H1 (cell line): Measurements from ENCODE around the gene LRP1. TPM values are rescaled to one million over a fixed set of nuclear protein-coding genes. Genes with fewer than 3 reads are reported as not detected.

Experiments
- CTCF ChIA-PET: fragments of 300-600 bp; sonication (Branson Sonifier 250); formaldehyde crosslinking; loops from one replicate; lab custom pipeline; 2021; ENCODE audit not compliant: partially characterized antibody; lab: Charles Lee
- POLR2A ChIA-PET: fragments of 300-600 bp; sonication (Branson Sonifier 250); formaldehyde crosslinking; loops from one replicate; lab custom pipeline; 2021; ENCODE audit warnings: inconsistent platforms; ENCODE audit not compliant: partially characterized antibody; lab: Charles Lee
- DNase-seq, 2 experiments: peaks; one replicate each; pipeline versions ENCODE4 v3.0.0 to v3.0.0-alpha.2; 2010 to 2022; ENCODE audit warnings: low spot score in 2 of 2, low read depth in 1 of 2, mixed read lengths in 1 of 2
- FAIRE-seq: peaks from 2 replicates; lab custom pipeline; 2011; peaks lifted over from hg19 to GRCh38; lab: Jason Lieb, UNC
- H2AFZ ChIP-seq: 2 replicates; pipeline ENCODE4 v1.8.1; 2012; ENCODE audit warnings: low read length, inconsistent platforms
- H2AK5ac ChIP-seq: 2 replicates; pipeline ENCODE4 v1.6.1; 2013; ENCODE audit warnings: low read depth, low read length
- H2BK120ac ChIP-seq: replicated peaks from 2 replicates; pipeline ENCODE3; 2013; ENCODE audit warnings: low read depth, low read length, inconsistent platforms
- H2BK12ac ChIP-seq: 2 replicates; pipeline ENCODE4 v1.6.1; 2013; ENCODE audit warnings: low read depth, low read length
- H2BK15ac ChIP-seq: 2 replicates; pipeline ENCODE4 v1.6.1; 2013; ENCODE audit warnings: low read length
- H2BK20ac ChIP-seq: 2 replicates; pipeline ENCODE4 v1.6.1; 2013; ENCODE audit warnings: low read length
- H2BK5ac ChIP-seq: 2 replicates; pipeline ENCODE4 v1.6.1; 2013; ENCODE audit warnings: low read depth, low read length
- H3K14ac ChIP-seq: 2 replicates; pipeline ENCODE4 v1.6.1; 2013; ENCODE audit warnings: inconsistent platforms; ENCODE audit not compliant: insufficient read length
- H3K18ac ChIP-seq: 2 replicates; pipeline ENCODE4 v1.6.1; 2013; ENCODE audit warnings: low read length; ENCODE audit errors: extremely low read depth
- H3K23ac ChIP-seq: 2 replicates; pipeline ENCODE4 v1.6.1; 2013; ENCODE audit warnings: inconsistent platforms; ENCODE audit not compliant: insufficient read length
- H3K23me2 ChIP-seq: 2 replicates; pipeline ENCODE4 v1.6.1; 2013; ENCODE audit warnings: low read depth, low read length
- H3K27ac ChIP-seq: 2 replicates; pipeline ENCODE4 v1.6.1; 2011; ENCODE audit warnings: low read depth, low read length, inconsistent platforms
- H3K27me3 ChIP-seq, 4 experiments: replicated peaks in 1 of 4; 1 replicate in 1 of 4; 2 replicates in 3 of 4; pipeline versions ENCODE4 v1.6.1 to v1.8.1; 2011 to 2013; ENCODE audit warnings: low read length in 3 of 4, mild to moderate bottlenecking in 3 of 4, inconsistent platforms in 2 of 4, mixed read lengths in 2 of 4, moderate library complexity in 1 of 4; ENCODE audit not compliant: control insufficient read depth in 3 of 4, insufficient read depth in 3 of 4; ENCODE audit errors: extremely low read depth in 1 of 4
- H3K36me3 ChIP-seq, 4 experiments: 2 replicates each; pipeline versions ENCODE4 v1.6.1 to v1.8.1; 2011 to 2013; ENCODE audit warnings: mild to moderate bottlenecking in 4 of 4, low read length in 3 of 4, moderate library complexity in 2 of 4, control low read depth in 1 of 4, inconsistent platforms in 1 of 4; ENCODE audit not compliant: insufficient read depth in 4 of 4, control insufficient read depth in 2 of 4
- H3K4ac ChIP-seq: replicated peaks from 2 replicates; pipeline ENCODE3; 2013; ENCODE audit warnings: low read length, low read depth, mixed read lengths, inconsistent platforms; ENCODE audit not compliant: insufficient read length
- H3K4me1 ChIP-seq, 4 experiments: replicated peaks in 1 of 4; 1 replicate in 1 of 4; 2 replicates in 3 of 4; pipeline versions ENCODE4 v1.6.1 to v1.8.1; 2011 to 2013; ENCODE audit warnings: low read length in 3 of 4, inconsistent platforms in 2 of 4, mixed read lengths in 1 of 4; ENCODE audit not compliant: insufficient read depth in 4 of 4, control insufficient read depth in 3 of 4
- H3K4me2 ChIP-seq, 2 experiments: 2 replicates each; pipeline versions ENCODE4 v1.6.1 to v1.8.1; 2011 to 2013; ENCODE audit warnings: low read depth in 2 of 2, low read length in 2 of 2, control low read depth in 1 of 2, inconsistent platforms in 1 of 2, mild to moderate bottlenecking in 1 of 2; ENCODE audit not compliant: insufficient read depth in 1 of 2
- H3K4me3 ChIP-seq, 4 experiments: fragments of 200-600, 300-600 bp in 1 of 4; sonication (generic), shearing (Covaris generic), sonication (Bioruptor Twin) in 1 of 4; 2 replicates each; pipeline versions ENCODE4 v1.5.1 to v1.8.1; 2011 to 2016; ENCODE audit warnings: low read length in 4 of 4, low read depth in 3 of 4, control low read depth in 2 of 4, inconsistent platforms in 2 of 4, mild to moderate bottlenecking in 2 of 4, mixed read lengths in 1 of 4, moderate library complexity in 1 of 4; ENCODE audit not compliant: insufficient read depth in 2 of 4; ENCODE audit errors: extremely low read depth in 1 of 4
- H3K56ac ChIP-seq: replicated peaks from 2 replicates; pipeline ENCODE3; 2013; ENCODE audit warnings: low read depth, mild to moderate bottlenecking, mixed read lengths, low read length, inconsistent platforms; ENCODE audit not compliant: insufficient read length
- H3K79me1 ChIP-seq: 2 replicates; pipeline ENCODE4 v1.6.1; 2013; ENCODE audit warnings: low read depth, low read length, control low read depth
- H3K79me2 ChIP-seq, 2 experiments: 2 replicates each; pipeline versions ENCODE4 v1.6.1 to v1.8.1; 2012 to 2013; ENCODE audit warnings: low read length in 2 of 2, mild to moderate bottlenecking in 2 of 2, inconsistent platforms in 1 of 2; ENCODE audit not compliant: insufficient read depth in 2 of 2, control insufficient read depth in 1 of 2
- H3K9ac ChIP-seq, 4 experiments: replicated peaks in 1 of 4; 1 replicate in 1 of 4; 2 replicates in 3 of 4; pipeline versions ENCODE4 v1.6.1 to v1.8.1; 2011 to 2013; ENCODE audit warnings: low read depth in 3 of 4, low read length in 3 of 4, control low read depth in 2 of 4, mild to moderate bottlenecking in 2 of 4, moderate library complexity in 2 of 4, inconsistent platforms in 1 of 4; ENCODE audit errors: extremely low read depth in 1 of 4
- H3K9me3 ChIP-seq, 2 experiments: 2 replicates each; pipeline versions ENCODE4 v1.6.1 to v1.8.1; 2012 to 2013; ENCODE audit warnings: mild to moderate bottlenecking in 2 of 2, moderate library complexity in 2 of 2, control low read depth in 1 of 2, inconsistent platforms in 1 of 2, low read depth in 1 of 2, low read length in 1 of 2, mixed read lengths in 1 of 2; ENCODE audit not compliant: insufficient read depth in 2 of 2
- H4K20me1 ChIP-seq, 2 experiments: replicated peaks in 1 of 2; 2 replicates each; pipeline versions ENCODE3 to v1.8.1; 2011 to 2013; ENCODE audit warnings: inconsistent platforms in 2 of 2, low read length in 2 of 2, mild to moderate bottlenecking in 1 of 2; ENCODE audit not compliant: insufficient read depth in 2 of 2, control insufficient read depth in 1 of 2
- H4K5ac ChIP-seq: 2 replicates; pipeline ENCODE4 v1.6.1; 2013; ENCODE audit warnings: low read length, low read depth, mixed read lengths, inconsistent platforms; ENCODE audit not compliant: insufficient read length
- H4K8ac ChIP-seq: 2 replicates; pipeline ENCODE4 v1.8.0; 2013; ENCODE audit warnings: mild to moderate bottlenecking, moderate library complexity, low read length, inconsistent platforms; ENCODE audit not compliant: insufficient read depth; ENCODE audit errors: extremely low read depth
- H4K91ac ChIP-seq: replicated peaks from 2 replicates; pipeline ENCODE3; 2013; ENCODE audit warnings: low read length, mixed read lengths, inconsistent platforms; ENCODE audit not compliant: insufficient read length
- EGR1 ChIP-seq: IDR thresholded peaks from 2 replicates; pipeline ENCODE4 v1.6.1; 2011; ENCODE audit warnings: low read depth, low read length, borderline replicate concordance
- EZH2 ChIP-seq: fragments of 200-600 bp; sonication (generic); IDR thresholded peaks from 2 replicates; pipeline ENCODE4 v1.7.1; 2012; ENCODE audit warnings: low read depth, mild to moderate bottlenecking, moderate library complexity, low read length, inconsistent platforms; ENCODE audit not compliant: severe bottlenecking
- GABPA ChIP-seq: IDR thresholded peaks from 2 replicates; pipeline ENCODE4 v1.6.1; 2011; ENCODE audit warnings: mild to moderate bottlenecking, low read length, moderate library complexity, borderline replicate concordance; ENCODE audit not compliant: insufficient read depth
- KDM4A ChIP-seq: IDR thresholded peaks from one replicate; pipeline ENCODE4 v1.7.1; 2012; ENCODE audit warnings: low read depth, mild to moderate bottlenecking, moderate library complexity, low read length, inconsistent platforms; ENCODE audit not compliant: severe bottlenecking
- MAFK ChIP-seq: IDR thresholded peaks from 2 replicates; pipeline ENCODE4 v1.6.1; 2012; ENCODE audit warnings: low read depth, mild to moderate bottlenecking, improper control_type of control experiment, low read length
- PHF8 ChIP-seq: fragments of 200-600 bp; sonication (generic); conservative IDR thresholded peaks from 2 replicates; pipeline ENCODE4 v1.7.1; 2012; ENCODE audit warnings: low read depth, mild to moderate bottlenecking, inconsistent platforms, low read length, moderate library complexity
- POLR2AphosphoS5 ChIP-seq: IDR thresholded peaks from 2 replicates; pipeline ENCODE4 v1.6.1; 2011; ENCODE audit warnings: low read depth, low read length
- RFX5 ChIP-seq: IDR thresholded peaks from 2 replicates; pipeline ENCODE4 v1.6.1; 2011; ENCODE audit warnings: low read depth, low read length, improper control_type of control experiment, borderline replicate concordance
- WGBS, 2 experiments: shearing (Covaris generic) in 1 of 2; methylation state at CpG; one replicate each; pipeline versions ENCODE4 v1.1.6 to v1.1.7; 2013 to 2015; ENCODE audit warnings: low lambda C conversion rate in 2 of 2, mixed read lengths in 2 of 2, inconsistent platforms in 1 of 2, low coverage in 1 of 2, missing lambda C conversion rate in 1 of 2; ENCODE audit not compliant: insufficient replicate concordance in 2 of 2, insufficient coverage in 1 of 2, insufficient read length in 1 of 2; ENCODE audit errors: extremely low coverage in 1 of 2, missing lambda C conversion rate in 1 of 2; 5-methylcytosine and 5-hydroxymethylcytosine counted together
- polyA plus RNA-seq, 7 experiments: library from polyadenylated mRNA; depleted of rRNA in 3 of 7; stranded (reverse) in 5 of 7; unstranded in 2 of 7; fragments of >200 nt in 5 of 7; fragments of 200-250 nt in 2 of 7; gene quantifications; 1 replicate in 5 of 7; 2 replicates in 1 of 7; 4 replicates in 1 of 7; pipeline versions ENCODE4 v1.2.1 to v1.2.3, GENCODE V29; 2011 to 2013; ENCODE audit warnings: missing spikeins in 2 of 7, mixed read lengths in 2 of 7
- total RNA-seq: library from RNA; stranded (reverse); fragmentation: NEBNext Ultra II Directional; extraction: Animal tissue kit (Norgen Biotek cat#: 25700); gene quantifications from 2 replicates; pipeline ENCODE4 v1.2.1, GENCODE V29; 2021
- TF ChIP-seq, protein P1 (sequence below): IDR thresholded peaks from 2 replicates; pipeline ENCODE4 v1.6.1; 2012; ENCODE audit warnings: low read length, inconsistent platforms

LRP1 gene
- total and polyA plus RNA-seq, 2 of the 8 experiments (the other 6 are each of a cell fraction or from before 2014, with no cell fraction given): 35.3 to 92.5 TPM

DNA sequence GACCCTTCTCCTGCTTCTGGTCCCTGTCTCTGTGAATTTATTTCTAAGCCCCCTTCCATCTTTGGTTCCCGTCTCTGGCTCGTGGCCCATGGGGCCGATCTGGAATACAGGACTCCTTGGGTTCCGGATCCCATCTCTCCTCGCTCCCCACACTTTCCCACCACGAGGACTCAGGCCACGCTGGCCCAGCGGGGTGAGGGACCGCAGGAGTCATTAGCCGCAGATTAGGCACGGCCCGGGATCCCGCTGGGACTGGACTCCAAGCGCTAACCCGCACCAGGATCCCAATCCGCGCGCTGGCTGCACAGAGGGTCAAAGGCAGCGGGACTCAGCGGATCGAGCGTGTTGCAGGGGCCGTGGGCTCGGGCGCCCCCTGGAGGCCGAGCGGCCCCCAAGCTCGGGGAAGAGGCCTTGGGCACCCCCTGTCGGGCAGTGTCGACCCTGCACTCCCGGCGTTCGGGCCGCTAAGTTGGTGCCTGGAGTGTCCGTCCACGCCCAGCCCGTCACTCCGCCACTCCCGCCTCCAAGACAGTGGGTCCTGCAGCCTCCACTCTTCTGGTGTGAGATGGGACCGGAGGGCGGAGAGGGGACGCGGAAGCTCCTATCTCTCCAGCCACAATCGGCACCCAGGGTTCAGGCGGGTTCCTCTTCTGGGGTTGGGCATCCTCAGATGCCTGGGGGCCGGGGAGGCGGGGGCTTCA is 110.7 kb downstream of the LRP1 start:
- H3K27ac ChIP-seq: no peak overlapping the region
- peak overlapping the region in 1 of 4 experiments; percentile 45; a peak in 3 of 7 replicates for H3K9ac ChIP-seq
- H3K79me1 ChIP-seq: no peaks in the 10 kb centered on the region
- WGBS, 2 experiments: 2% methylated on average over 47 of the region's 47 CpGs; no CpG with 5 or more reads in 1 of the 2 experiments
- H2BK5ac ChIP-seq: no peak overlapping the region
- H3K4me2 ChIP-seq: peak overlapping the region; percentile 89 to 91
- H4K8ac ChIP-seq: 0 out of 2 replicates have a peak overlapping the region, but pooled peaks have one; percentile 74
- H3K27me3 ChIP-seq: peaks cover 59 to 80% (median 74%) of the 10 kb centered on the region in 4 experiments
- no peak overlapping the region for H2BK20ac ChIP-seq
- no peak overlapping the region; the same call in 1 of the 2 replicates for H2AK5ac ChIP-seq
- no peak overlapping the region for H3K23ac ChIP-seq
- no peaks in the 10 kb centered on the region for H3K9me3 ChIP-seq
- FAIRE-seq: no peak
- no peak overlapping the region for H3K4ac ChIP-seq
- peak overlapping the region; percentile 88; the same call in 1 of the 2 replicates for H2BK15ac ChIP-seq
- peak overlapping the region; percentile 42 to 67 (median 54) for H3K4me3 ChIP-seq
- no peak overlapping the region; the same call in 1 of the 2 replicates for H2AFZ ChIP-seq
- H3K36me3 ChIP-seq: peaks cover 3 to 7% (median 5%) of the 10 kb centered on the region in 4 experiments; a peak in 6 of 8 replicates
- DNase-seq: peak in 1 of 2 experiments; percentile 98
- H4K5ac ChIP-seq: no peak overlapping the region
- ChIA-PET POLR2A (interaction anchor here (0.8 to 23.7 kb wide), 11 partner anchors 9 to 220 kb away, joined by 3 to 852 read pairs (median 14); partner anchors contain the start of genes INHBE, LRP1, NXPH4 and SHMT2), CTCF (interaction anchor here (0.8 to 27.9 kb wide), 11 partner anchors 8 to 217 kb away, joined by 3 to 726 read pairs (median 5); partner anchors contain the start of genes GLI1, INHBE, NXPH4 and SHMT2)
- peaks cover 6 to 68% (median 45%) of the 10 kb centered on the region in 4 experiments for H3K4me1 ChIP-seq
- no peak overlapping the region for H3K56ac ChIP-seq
- H3K23me2 ChIP-seq: peaks cover 26% of the 10 kb centered on the region
- H4K20me1 ChIP-seq: peaks cover 15 to 20% of the 10 kb centered on the region in 2 experiments
- peak overlapping the region; percentile 99 for H2BK12ac ChIP-seq
- peak overlapping the region; percentile 84 for H3K18ac ChIP-seq
- no peaks in the 10 kb centered on the region for H3K79me2 ChIP-seq
- no peak overlapping the region for H3K14ac ChIP-seq
- no peak overlapping the region for H2BK120ac ChIP-seq
- no peak overlapping the region for H4K91ac ChIP-seq
- TF ChIP-seq, protein P1, sequence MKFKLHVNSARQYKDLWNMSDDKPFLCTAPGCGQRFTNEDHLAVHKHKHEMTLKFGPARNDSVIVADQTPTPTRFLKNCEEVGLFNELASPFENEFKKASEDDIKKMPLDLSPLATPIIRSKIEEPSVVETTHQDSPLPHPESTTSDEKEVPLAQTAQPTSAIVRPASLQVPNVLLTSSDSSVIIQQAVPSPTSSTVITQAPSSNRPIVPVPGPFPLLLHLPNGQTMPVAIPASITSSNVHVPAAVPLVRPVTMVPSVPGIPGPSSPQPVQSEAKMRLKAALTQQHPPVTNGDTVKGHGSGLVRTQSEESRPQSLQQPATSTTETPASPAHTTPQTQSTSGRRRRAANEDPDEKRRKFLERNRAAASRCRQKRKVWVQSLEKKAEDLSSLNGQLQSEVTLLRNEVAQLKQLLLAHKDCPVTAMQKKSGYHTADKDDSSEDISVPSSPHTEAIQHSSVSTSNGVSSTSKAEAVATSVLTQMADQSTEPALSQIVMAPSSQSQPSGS: no peak
- no peak for TF ChIP-seq EZH2
- no peak for TF ChIP-seq EGR1
- no peak for TF ChIP-seq MAFK
- peak; percentile 95 for TF ChIP-seq KDM4A
- TF ChIP-seq RFX5: no peak
- TF ChIP-seq PHF8: no peak; the same call in 1 of the 2 replicates
- 0 out of 2 replicates have a peak, but pooled peaks have one; percentile 34 for TF ChIP-seq POLR2AphosphoS5
- TF ChIP-seq GABPA: no peak
